Kidney capillary endothelial cell (primary cell): ENCODE results near the gene HDAC9.
"Not testable (repeated sequence)": the region's sequence is repeated elsewhere in the genome, so short reads cannot be mapped to it uniquely, and the experiment has no call there.

ENCODE experiments used
- DNase-seq: peaks from one replicate; pipeline ENCODE4 v3.0.0-alpha.2; 2018; ENCODE audit warnings: low spot score

HDAC9 gene

DNA sequence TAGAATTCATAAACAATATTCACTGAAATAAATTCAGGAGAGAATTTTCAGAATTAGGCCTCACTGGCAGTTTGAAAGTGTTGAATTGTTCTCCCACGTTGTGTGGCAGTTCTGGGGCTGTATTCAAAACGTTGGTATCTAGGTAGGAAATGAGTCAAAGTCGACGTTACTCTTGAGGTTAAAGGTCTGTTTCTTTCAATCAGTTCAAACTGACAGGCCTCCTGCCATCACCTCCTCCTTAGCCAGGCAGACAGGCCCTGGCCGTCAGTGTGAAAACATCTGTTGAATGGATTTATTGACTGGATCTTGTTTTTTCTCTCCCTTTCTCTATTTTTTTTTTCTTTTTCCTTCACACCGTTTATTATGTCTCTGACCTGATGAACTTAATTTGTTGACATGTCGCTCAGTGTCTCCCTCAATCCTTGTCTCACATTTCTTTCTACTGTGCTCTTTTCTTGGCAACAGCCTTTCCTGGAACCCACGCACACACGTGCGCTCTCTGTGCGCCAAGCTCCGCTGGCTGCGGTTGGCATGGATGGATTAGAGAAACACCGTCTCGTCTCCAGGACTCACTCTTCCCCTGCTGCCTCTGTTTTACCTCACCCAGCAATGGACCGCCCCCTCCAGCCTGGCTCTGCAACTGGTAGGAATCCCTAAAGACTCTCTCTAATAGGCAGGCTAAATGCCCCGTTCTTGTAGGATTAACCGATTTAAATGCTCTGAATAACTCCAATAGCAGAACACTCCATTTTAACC, 231.7 kb downstream of the HDAC9 start:
- DNase-seq = peak; percentile 31

DNA sequence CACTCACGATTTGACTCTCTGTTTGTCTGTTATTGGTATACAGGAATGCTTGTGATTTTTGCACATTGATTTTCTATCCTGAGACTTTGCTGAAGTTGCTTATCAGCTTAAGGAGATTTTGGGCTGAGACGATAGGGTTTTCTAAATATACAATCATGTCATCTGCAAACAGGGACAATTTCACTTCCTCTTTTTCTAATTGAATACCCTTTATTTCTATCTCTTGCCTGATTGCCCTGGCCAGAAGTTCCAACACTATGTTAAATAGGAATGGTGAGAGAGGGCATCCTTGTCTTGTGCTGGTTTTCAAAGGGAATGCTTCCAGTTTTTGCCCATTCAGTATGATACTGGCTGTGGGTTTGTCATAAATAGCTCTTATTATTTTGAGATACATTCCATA, 240.5 kb downstream of the HDAC9 start:
- not testable (repeated sequence) for DNase-seq

DNA sequence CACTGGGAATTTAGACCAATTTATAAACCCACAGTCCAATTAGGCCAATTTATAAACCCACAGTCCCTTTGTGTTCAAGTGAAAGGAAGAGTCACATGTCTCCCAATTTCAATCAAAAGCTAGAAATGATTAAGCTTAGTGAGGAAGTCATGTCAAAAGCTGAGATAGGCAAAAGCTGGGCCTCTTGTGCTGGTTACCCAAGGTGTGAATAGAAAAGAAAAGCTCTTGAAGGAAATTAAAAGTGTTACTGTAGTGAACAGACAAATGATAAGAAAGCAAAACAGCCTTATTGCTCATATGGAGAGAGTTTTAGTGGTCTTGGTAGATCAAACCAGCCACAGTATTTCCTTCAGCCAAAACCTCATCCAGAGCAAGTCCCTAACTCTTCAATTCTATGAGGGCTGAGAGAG, 245.0 kb downstream of the HDAC9 start:
- DNase-seq = no peak

- DNase-seq = no peak
Observed at GRCh38 chr7:18753972-18754610, 258.5 kb downstream of the HDAC9 start.

GRCh38 chr7:18754766-18755165, 259.2 kb downstream of the HDAC9 start:
- DNase-seq = no peak

- DNase-seq = no peak
Observed at GRCh38 chr7:18755793-18756192, 260.2 kb downstream of the HDAC9 start.

DNA sequence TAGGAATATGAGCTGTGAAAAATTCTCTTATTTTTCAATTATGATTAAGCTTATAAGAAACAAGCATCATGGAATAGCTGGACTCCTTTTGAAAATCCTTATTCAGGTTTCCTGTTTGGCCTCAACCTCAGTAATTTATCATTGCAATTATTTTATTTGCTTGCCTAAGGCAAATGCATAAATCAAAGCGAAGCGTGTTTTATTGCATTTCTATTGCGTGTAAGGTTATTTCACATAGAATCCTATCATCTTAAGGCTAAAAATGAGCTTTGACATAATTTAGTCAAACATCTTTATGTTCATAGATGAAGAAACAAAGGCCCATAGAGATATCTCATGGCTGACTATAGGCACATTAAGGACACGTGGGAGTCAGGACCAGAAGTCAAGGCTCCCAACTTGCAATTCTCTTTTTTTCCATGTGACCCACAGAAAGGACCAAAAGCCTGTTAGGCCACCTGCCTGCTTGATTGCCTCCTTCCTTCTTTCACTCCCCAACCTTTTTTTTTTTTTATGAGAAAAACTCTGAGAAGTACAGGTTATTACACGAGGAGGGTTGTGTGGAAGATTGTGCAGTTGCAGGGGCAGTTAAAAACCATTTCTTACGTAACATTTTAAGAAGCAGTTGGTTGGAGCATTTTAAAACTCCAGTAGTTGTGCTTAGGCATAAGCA, 261.0 kb downstream of the HDAC9 start:
- DNase-seq = no peak

DNA sequence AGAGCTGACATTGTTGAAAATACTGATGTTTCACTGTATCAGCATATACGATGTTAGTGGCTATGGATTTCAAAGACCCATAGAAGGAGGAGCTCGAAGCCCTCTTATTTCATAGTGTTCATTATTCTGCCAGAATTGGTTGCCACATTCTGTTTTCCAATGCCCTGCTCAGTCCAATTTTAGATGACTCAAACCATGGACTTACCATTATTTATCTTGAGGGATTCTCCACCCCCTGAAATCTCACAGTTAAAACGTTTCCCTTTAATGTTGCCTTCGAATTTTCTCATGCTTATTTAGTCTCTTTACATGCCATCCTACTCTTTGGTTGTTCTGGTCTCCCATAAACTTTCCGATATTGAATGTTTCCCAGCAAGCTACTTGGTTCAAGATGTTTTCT, 264.5 kb downstream of the HDAC9 start:
- DNase-seq = no peak

DNA sequence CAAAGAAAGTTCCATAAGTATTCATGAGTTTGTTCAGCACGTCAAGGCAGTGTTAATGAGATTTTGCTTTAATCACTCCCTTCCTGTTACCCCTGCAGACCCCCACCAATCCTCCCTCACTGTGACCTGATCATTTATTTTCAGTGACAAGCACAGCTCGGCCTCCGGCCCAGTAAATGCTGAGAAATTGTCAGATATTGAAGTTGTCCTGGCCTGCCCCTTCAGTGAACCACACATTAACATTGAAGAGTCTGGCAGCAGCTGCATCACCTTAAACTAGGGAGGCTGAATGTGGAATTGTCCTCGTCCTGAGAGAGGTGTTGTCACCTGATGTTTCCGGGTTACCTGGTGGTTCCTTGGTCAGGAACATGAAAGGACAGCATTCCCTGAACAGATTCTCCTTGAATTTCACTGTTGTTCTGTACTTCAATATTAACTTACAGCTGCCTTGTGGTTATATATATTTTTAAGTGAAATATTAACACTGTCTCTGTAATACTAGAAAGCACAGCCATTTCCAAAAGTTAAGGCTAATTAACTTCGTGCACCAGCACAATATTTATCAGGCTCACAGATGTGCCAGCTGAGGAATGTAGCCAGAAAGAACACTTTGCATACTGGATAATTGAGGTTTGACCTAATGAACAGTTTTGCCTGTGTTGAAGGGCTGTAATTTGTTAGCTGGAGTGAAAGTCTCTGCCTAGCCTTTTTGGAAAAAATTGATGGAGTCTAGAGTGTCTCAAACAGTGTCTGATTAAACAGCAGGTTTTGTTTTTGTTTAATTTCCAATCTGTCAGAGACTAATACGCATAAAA, 265.3 kb downstream of the HDAC9 start:
- no peak for DNase-seq

DNA sequence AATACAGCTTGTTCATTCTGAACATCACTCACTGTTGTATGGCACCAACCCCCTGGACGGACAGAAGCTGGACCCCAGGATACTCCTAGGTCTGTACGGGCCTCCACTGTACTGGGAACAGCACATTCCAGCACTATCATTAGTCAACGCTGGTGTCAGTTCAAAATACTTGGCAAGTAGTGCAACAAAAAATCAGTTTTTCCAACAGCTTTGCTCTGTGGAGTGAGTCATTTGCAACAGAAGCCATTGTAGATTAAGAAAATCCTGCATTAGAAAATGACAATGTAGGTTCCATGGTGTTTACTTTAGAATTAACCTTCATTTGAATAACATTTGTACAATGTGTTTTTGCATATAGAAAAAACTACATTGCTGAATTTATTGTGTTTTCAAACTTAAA, 266.6 kb downstream of the HDAC9 start:
- no peak for DNase-seq

DNA sequence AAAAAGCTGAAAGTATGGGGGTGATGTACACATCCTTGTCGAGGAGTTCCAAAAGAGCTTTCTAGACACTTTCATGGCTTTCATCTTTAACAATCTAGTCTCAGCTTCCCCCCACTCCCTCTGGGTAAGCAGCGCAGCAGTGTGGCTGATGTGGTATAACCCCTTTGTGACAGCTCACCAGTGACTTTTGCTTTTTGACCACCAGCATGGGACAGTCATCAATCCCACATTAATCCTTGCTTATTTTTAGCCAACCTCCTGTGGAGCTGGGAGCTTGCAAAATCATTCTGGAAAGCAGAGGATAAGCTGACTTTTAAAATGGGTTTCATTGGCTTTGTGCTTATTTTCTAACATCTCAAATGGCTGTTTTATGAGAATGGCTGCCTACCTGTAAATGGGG, 272.7 kb downstream of the HDAC9 start:
- no peak for DNase-seq

DNA sequence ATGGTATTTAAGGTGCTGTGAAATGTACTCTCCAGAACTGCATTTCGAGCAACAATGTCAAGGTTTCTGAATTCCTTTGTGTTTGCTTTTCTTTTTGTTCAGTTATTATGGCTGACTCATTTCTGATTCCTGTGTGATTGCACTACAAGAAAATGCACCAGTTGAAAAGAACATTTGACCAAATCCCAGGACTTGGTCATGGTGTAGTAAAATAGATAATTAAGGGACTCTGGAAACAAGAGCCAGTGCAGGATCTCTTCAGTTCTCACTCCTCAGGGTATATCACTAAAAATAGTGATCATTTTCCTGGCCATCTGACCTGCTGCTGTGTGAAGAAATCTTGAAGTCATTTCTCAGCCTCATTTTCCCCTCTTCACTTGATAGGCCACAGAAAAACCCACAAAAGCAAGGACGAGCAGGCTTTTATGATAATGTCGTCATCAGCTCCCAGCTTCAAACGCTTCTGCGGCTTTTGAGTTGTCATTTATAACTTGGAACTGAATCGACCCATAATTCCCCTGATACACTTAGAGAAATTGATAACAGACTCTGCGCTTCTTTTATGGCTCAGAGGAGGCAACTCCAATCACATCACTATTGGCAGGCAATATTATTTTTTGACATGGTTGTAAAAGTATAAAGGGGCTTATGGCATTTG, 274.7 kb downstream of the HDAC9 start:
- peak; percentile 52 for DNase-seq

DNA sequence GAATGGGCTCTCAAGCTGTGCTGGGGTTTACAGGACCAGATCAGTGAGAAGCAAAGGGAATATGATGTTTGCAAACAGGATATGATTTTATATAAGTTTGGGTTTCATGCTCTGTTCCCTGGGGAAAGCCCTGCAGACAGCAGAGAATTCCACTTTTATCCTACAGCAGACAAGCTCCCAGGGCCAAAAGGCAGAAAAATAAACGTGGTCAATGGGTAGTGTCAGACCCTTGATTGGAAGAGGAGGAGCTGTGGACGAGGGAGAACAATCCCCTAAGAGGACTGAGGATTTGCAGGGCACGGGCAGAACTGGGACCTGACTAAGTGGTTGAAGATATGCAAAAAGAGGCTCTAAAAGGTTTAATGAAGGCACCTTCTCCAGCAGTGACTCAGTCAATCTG, 275.3 kb downstream of the HDAC9 start:
- DNase-seq = no peak

DNA sequence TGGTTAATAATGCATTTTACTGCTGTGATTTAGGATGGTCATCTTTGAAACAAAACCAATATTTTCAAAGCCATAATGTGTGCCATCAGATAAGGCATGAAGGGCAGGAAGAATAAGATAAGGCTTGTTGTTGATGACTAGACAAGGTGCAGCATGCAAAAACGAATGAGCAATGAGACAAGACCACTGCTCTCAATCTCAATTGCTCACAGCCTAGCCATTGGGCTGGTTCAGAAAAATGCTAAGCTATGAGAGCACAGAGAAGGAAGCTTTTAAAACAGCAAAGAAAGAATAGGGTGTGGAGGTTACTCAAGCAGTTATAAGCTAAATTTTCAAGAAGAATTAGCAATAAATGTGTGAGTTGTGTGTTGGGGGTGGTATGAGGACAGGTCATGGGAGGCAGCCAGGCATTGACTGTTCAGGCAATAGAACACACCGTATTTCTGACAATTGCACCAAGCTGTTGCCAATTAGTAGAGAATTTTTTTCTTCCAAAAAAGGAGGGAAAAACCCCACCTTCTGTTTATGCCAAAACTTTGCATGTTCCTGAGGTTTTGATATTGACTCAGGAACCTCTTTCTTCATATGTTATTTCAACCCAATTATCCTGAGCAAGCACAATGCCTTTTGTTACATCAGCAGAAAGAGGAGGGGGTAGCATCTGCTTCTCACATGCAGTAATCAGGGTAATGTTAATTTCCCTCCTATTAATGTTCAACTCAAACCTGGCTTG, 276.5 kb downstream of the HDAC9 start:
- DNase-seq = no peak

GRCh38 chr7:18772567-18772965, 277.0 kb downstream of the HDAC9 start:
- DNase-seq = no peak

DNA sequence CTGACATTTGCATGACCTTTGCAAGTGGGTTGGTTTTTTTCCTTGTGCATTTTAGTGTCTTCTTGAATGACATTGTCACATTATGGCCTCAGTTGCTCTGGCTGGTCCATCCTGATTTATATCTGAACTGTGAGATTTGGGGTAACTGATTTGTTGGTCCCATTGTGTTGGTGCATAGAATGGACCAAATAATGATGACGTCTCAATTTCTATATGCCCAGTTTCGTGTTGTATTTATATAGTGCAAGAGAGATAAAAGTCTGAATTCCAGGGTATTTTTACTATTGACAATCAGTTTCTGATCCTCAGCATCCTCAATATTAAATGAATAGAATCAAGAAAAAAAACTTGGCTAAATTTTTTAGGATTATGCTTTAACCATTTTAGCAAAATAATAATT, 281.8 kb downstream of the HDAC9 start:
- no peak for DNase-seq

DNA sequence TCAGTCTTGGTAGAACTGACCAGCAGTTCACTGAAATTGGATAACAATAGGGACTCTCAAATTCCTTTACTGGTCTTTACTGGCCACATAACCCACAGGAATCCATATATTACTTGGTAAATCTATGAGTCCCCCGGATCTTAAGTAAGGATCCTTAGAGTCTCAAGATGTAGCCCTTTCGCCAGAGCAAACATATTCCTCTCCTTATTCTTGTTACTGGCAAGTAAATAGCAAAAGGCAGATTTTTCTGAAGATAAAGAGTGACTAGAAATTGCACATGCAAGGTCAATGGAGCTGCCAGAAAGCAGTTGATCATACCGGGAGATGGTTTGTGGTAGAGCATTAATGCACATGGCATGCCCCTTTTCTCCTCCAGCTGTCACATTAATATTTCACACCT, 283.0 kb downstream of the HDAC9 start:
- DNase-seq = no peak

- DNase-seq = no peak
Observed at GRCh38 chr7:18780266-18780665, 284.7 kb downstream of the HDAC9 start.

GRCh38 chr7:18780938-18781337, 285.4 kb downstream of the HDAC9 start:
- no peak for DNase-seq

GRCh38 chr7:18786196-18786727, 290.7 kb downstream of the HDAC9 start:
- DNase-seq = no peak

DNA sequence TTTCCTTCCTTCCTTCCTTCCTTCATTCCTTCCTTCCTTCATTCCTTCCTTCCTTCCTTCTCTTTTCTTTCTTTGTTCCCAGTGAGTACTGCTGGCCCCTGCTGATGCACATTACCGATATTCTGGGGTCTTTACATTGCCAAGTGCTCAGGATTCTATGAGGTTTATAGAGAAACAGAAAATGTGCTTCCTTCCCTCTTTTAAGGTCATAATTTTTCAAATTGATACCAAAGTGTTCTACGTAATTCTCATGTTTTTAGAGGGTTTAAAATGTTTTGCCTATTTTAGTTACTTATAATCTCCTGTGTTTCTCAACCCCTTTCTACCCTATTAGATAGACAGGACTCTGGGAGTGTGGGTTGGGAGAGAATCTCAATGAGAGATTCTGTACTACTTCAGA, 291.2 kb downstream of the HDAC9 start:
- DNase-seq = no peak
